Colonic mucosa (tissue), 4 donors: ENCODE data around the gene TACC2. TPM values are rescaled to one million over a fixed set of nuclear protein-coding genes. Genes with fewer than 3 reads are reported as not detected.

Source experiments
- DNase-seq: peaks from one replicate; pipeline ENCODE4 v3.0.0-alpha.2; 2020
- H3K27ac ChIP-seq: fragments of 200-600 bp; one replicate; pipeline ENCODE4 v1.8.0; 2021
- H3K27me3 ChIP-seq: fragments of 200-600 bp; one replicate; pipeline ENCODE4 v1.8.0; 2021
- H3K36me3 ChIP-seq: fragments of 200-600 bp; one replicate; pipeline ENCODE4 v1.8.0; 2021
- H3K4me1 ChIP-seq: fragments of 200-600 bp; one replicate; pipeline ENCODE4 v1.8.0; 2021; ENCODE audit warnings: mild to moderate bottlenecking
- H3K4me3 ChIP-seq: fragments of 200-600 bp; one replicate; pipeline ENCODE4 v1.8.0; 2021
- H3K9ac ChIP-seq, 2 donors: one replicate each; pipeline ENCODE4 v1.7.0; 2013; ENCODE audit warnings: control low read depth in 2 of 2, low read depth in 2 of 2, low read length in 2 of 2
- H3K9me3 ChIP-seq: fragments of 200-600 bp; one replicate; pipeline ENCODE4 v1.8.0; 2021
- intact Hi-C: fragments of 100-400 bp; cut with DNase I; formaldehyde crosslinking; loops from one replicate; pipeline ENCODE4 v1.14.1; 2022
- total RNA-seq, 2 donors: library from RNA; stranded (reverse); fragmentation: NEBNext Ultra II Directional in 1 of 2; extraction: Animal tissue kit (Norgen Biotek cat#: 25700) in 1 of 2; gene quantifications; one replicate each; pipeline ENCODE4 v1.2.1, GENCODE V29; 2021
- TF ChIP-seq, protein P1 (sequence below): fragments of 200-600 bp; IDR thresholded peaks from one replicate; pipeline ENCODE4 v1.8.0; 2022; ENCODE audit warnings: antibody characterized with exemption, mild to moderate bottlenecking
- donor health status: healthy.
- donor health status: DM: no; HTN: no; CAD: no.
- donor health status: DM: no; HTN: no; CAD: no.

TACC2 gene
- total RNA-seq, 2 donors from 2014 or later: 90.0 to 93.2 TPM

DNA sequence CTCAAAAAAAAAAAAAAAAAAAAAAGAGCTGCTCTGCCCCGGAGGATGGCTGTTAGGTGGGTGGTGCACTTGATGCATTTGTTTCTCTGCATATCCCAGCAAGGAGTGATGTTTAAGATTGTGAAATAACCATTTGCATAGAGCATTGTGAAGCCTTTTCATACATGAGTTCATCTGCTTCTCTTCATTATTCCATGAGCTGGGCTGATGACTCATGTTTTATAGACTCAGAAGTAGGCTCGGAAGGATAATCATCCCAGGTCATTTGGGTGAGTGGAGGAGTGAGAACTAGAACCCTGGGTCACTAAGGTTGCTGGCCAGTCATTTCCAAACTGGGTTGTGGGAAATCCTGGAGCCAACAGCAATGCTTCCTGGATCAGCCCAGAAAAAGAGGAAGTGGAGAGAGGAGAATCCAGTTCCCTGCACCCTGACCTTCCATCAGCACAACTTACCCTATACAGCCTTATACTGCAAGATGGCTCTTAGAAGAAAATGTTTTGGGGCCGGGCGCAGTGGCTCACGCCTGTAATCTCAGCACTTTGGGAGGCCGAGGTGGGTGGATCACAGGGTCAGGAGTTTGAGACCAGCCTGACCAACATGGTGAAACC is 45.3 kb downstream of the TACC2 start:
- Histone ChIP-seq H3K36me3 (no peaks in the 10 kb centered on the region), H3K4me3 (no peak overlapping the region), H3K4me1 (no peaks in the 10 kb centered on the region), H3K27ac (peak overlapping the region; percentile 42), H3K9ac (no peak overlapping the region), H3K27me3 (no peaks in the 10 kb centered on the region), H3K9me3 (no peaks in the 10 kb centered on the region)
- intact Hi-C loops: no loop called here
- TF ChIP-seq, protein P1, sequence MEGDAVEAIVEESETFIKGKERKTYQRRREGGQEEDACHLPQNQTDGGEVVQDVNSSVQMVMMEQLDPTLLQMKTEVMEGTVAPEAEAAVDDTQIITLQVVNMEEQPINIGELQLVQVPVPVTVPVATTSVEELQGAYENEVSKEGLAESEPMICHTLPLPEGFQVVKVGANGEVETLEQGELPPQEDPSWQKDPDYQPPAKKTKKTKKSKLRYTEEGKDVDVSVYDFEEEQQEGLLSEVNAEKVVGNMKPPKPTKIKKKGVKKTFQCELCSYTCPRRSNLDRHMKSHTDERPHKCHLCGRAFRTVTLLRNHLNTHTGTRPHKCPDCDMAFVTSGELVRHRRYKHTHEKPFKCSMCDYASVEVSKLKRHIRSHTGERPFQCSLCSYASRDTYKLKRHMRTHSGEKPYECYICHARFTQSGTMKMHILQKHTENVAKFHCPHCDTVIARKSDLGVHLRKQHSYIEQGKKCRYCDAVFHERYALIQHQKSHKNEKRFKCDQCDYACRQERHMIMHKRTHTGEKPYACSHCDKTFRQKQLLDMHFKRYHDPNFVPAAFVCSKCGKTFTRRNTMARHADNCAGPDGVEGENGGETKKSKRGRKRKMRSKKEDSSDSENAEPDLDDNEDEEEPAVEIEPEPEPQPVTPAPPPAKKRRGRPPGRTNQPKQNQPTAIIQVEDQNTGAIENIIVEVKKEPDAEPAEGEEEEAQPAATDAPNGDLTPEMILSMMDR: no peak
- peak; percentile 54 for DNase-seq

DNA sequence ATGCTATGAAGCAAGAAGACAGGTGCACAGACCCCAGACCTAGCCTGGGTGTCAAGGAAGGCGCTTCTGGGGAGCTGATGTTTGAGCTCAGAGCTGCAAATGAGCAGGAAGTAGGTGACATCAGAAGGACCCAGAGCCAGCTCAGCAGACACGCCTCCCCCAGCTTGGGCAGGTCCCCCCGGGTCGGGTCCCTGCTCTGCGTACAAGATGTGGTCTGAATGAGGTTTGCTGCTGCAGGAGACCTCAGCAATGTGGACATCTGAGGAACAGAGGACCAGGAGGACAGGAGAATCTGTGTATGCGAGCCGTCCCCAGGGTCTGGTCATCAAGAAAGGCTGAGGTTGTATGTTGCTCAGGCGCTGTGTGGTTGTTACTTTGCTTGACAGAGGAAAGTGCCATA is 51.8 kb downstream of the TACC2 start:
- no peak for DNase-seq
- Histone ChIP-seq H3K4me3 (no peak overlapping the region), H3K9me3 (no peaks in the 10 kb centered on the region), H3K4me1 (no peaks in the 10 kb centered on the region), H3K36me3 (no peaks in the 10 kb centered on the region), H3K9ac (no peak overlapping the region), H3K27ac (no peak overlapping the region), H3K27me3 (no peaks in the 10 kb centered on the region)
- TF ChIP-seq, protein P1: no peak
- intact Hi-C loops: no loop called here

DNA sequence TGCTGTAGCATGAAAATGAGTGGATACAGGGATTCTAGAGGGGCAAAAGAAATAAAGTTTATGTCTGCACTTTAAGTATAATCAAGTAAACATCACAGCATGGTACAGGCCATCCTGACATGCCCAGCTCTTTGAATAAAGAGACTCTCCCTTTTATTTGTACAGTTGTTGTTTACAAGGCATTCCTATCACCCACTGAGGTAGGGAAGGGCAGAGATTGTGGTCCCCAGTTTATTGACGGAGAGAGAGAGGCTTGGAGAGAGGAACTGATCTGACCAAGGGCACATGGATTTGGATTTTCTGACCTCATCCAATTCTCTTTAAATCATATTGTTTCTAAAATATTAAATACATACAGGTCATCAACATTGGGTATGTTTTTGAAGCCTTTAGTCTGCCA is 53.9 kb downstream of the TACC2 start:
- Histone ChIP-seq H3K4me3 (no peak overlapping the region), H3K9ac (no peak overlapping the region), H3K27me3 (no peaks in the 10 kb centered on the region), H3K27ac (no peak overlapping the region), H3K36me3 (no peaks in the 10 kb centered on the region), H3K9me3 (no peaks in the 10 kb centered on the region), H3K4me1 (no peaks in the 10 kb centered on the region)
- intact Hi-C loops: no loop called here
- DNase-seq: no peak
- TF ChIP-seq, protein P1: no peak

DNA sequence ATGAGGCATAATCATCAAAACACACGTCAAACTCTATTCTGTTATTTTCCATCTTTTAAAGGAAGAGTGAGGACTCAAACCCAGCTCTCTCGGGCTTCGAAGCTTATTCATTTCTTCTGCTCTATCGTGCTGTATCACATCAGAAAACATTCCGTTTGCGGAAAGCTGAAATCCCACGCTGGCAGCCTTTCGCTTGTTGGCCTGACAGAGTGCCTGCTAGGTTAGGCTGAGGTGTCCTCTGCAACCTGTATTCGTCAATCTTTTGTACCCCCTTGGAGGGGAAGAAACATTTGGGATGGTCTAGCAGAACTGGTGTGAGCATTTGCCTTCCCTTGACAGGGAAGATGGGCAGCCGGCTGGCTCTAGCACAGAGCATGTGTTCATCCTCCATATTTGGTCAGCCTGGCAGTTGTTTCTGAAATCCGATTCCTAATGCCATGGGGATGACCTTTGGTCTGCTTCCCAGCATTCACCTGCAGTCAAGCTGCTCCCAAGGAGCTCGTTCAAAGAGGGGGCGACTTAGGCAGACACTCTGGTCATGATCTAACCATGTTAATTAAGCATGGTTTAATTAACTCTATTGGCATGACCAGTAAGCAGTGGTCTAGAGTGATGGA is 55.2 kb downstream of the TACC2 start:
- Histone ChIP-seq H3K4me1 (no peaks in the 10 kb centered on the region), H3K4me3 (no peak overlapping the region), H3K27me3 (no peaks in the 10 kb centered on the region), H3K9ac (no peak overlapping the region), H3K9me3 (no peaks in the 10 kb centered on the region), H3K36me3 (no peaks in the 10 kb centered on the region), H3K27ac (no peak overlapping the region)
- intact Hi-C loops: no loop called here
- TF ChIP-seq, protein P1: no peak
- peak; percentile 63 for DNase-seq

DNA sequence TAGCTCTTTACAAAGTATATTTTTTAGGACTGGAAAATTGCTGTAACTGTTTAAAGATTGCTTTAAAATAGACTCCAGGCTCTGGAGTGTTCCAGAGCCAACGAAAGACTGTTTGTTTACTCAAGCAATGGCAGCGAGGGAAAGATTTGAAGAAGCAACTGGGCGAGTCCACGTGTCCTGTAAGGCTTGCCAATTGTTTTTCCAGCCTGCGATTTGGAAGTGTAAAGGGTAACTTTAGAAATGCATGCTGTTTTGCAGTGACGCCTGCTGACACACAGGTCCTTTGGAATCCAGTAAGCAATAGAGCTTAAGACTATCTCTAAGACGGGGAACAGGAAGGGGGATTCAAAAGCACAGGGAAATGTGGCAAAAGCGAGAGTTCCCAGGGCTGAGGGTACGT is 55.8 kb downstream of the TACC2 start:
- intact Hi-C loops: no loop called here
- Histone ChIP-seq H3K4me3 (no peak overlapping the region), H3K9ac (no peak overlapping the region), H3K27me3 (no peaks in the 10 kb centered on the region), H3K36me3 (no peaks in the 10 kb centered on the region), H3K4me1 (no peaks in the 10 kb centered on the region), H3K9me3 (no peaks in the 10 kb centered on the region), H3K27ac (no peak overlapping the region)
- TF ChIP-seq, protein P1: no peak
- peak; percentile 59 for DNase-seq
